Measurements from ENCODE around the gene SF3A1.

- no peak for TF ChIP-seq NR3C1 (CRISPR knock-in tag; conservative IDR thresholded peaks at IDR 0.05; ENCODE audit: low read depth)
- no peak for TF ChIP-seq NFYB (CRISPR knock-in tag; conservative IDR thresholded peaks at IDR 0.05; ENCODE audit: low read depth)
- no peak for TF ChIP-seq E2F1 (CRISPR knock-in tag; IDR thresholded peaks at IDR 0.05)
- no peak for TF ChIP-seq TP53 (CRISPR knock-in tag; IDR thresholded peaks at IDR 0.05)
- no peak for TF ChIP-seq TEAD1 (CRISPR knock-in tag; IDR thresholded peaks at IDR 0.05)
- TF ChIP-seq MAX (CRISPR knock-in tag; IDR thresholded peaks at IDR 0.05), result no peak
- no peak for TF ChIP-seq CTCF (IDR thresholded peaks at IDR 0.05)
- no peak for TF ChIP-seq FOXJ3 (CRISPR knock-in tag; IDR thresholded peaks at IDR 0.05; ENCODE audit: borderline replicate concordance)
- TF ChIP-seq SP1 (CRISPR knock-in tag; conservative IDR thresholded peaks at IDR 0.05), result no peak
- no peak for TF ChIP-seq IRF1 (CRISPR knock-in tag; IDR thresholded peaks at IDR 0.05)
- no peak for TF ChIP-seq FOXK1 (CRISPR knock-in tag; IDR thresholded peaks at IDR 0.05)
- TF ChIP-seq ELF4 (CRISPR knock-in tag; IDR thresholded peaks at IDR 0.05; ENCODE audit: low read depth), result no peak
Observed at GRCh38 chr22:30357236-30357570, 509 bp upstream of the SF3A1 start.
